HG03432 (cell line): ENCODE data around the gene GABBR2.
"Not testable (repeated sequence)": the region's sequence is repeated elsewhere in the genome, so short reads cannot be mapped to it uniquely, and the experiment has no call there.

Source experiments
- ATAC-seq: cut with Tn5 transposase; IDR thresholded peaks from one replicate; pipeline ENCODE4 v1.9.1; 2021; ENCODE audit warnings: mild to moderate bottlenecking, moderate library complexity; ENCODE audit not compliant: unreplicated experiment

GABBR2 gene

DNA sequence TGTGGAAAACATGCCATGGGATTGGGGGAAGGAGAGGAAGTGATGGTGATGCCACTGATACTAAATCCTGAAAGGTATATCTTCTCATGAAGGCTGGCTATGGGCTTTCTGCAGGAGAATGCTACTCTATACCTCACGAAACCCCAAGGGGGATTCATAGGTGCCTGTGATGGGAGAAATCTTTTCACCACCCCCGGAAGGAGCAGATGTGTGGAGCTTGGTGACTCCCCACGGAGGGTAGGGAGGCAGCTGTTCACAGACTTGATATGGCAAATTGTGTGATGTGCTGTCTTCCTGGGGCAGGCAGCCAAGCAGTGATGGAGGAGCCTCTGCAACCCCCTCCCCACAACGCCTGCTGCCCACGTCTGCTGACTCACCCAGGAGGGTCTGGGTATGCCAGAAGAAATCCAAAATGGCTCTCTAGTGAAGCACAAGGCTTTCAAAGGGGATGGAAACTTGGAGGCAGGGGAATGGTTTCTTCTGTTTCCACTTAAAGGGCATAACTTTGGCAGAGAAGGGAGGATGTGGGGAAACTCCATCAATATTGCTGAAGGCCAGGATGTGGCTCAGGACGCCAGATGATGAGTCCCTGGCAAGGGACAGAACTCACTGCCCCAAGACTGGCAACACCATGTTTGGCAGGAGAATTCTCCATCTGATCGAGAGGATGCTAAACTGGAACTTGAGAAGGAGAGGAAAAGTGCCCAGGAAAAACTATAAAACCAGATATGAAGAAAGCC, 188.3 kb downstream of the GABBR2 start:
- ATAC-seq, result no peak

DNA sequence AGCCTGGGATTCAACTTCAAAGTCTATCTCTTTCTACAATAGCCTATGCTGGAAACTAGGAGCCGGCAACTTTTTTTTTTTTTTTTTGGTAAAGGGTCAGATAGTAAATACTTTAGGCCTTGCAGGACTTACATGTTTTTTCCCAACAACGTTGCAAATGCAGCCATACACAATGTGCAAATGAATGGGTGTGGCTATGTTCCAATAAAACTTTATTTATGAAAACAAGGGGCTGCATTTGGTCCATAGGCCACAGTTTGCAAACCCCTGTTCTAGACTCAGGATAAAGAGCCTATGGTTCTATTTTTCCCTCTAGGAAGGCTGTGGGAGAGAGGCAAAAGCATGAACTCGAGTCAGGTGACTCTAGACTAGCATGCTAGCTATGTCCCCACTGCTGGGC, 189.1 kb downstream of the GABBR2 start:
- no peak for ATAC-seq

GRCh38 chr9:98518556-98518955, 190.2 kb downstream of the GABBR2 start:
- ATAC-seq, result no peak

DNA sequence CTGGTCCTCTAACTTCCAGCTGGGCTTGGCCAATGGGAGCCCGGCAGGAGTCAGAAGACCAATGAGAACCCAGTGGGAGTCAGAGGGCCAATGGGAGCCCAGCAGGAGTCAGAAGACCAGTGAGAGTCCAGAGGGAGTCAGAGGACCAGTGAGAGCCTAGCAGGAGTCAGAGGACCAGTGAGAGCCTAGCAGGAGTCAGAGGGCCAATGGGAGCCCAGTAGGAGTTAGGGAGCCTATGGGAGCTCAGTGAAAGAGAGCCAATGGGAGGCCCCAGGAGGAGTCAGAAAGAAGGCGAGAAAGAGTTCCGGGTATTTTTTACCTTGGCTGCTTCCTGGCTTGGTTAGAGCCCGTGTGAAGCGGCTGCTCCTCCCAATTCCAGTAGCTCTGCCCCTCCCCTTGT, 191.0 kb downstream of the GABBR2 start:
- no peak for ATAC-seq

- ATAC-seq, result no peak
Observed at GRCh38 chr9:98516897-98517503, 191.7 kb downstream of the GABBR2 start.

DNA sequence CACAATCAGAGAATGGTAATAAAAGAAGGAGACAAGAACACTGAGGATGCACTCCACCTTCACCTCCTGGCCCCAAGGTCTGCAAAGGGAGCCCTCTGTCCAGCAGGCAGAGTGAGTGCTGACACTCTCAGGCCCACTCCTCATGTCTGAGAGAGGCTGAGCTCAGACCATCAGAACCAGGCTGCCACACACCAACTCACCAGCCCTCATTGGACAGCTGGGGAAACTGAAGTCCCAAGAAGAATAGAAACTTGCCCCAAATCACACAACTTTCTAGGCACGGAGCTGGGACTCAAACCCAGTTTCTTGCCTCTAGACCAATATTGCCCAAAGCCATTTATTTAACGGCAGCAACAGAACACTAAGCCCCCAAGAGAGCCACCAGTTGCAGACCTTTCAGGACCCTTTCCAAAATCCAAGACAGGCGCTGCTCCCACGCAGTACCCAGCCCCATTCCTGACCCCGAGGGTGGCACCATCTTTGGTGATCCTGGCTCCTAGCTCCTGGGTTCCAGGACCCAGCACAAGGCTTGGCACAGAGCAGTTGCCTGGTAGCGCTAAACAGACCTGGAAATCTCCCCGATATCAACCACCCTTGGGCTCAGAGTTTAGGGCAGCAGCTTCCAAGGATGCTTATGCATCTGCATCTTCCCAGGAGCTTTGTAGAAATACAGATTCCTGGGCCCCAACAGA, 192.4 kb downstream of the GABBR2 start:
- ATAC-seq, result no peak

- no peak for ATAC-seq
Observed at GRCh38 chr9:98515506-98516204, 193.1 kb downstream of the GABBR2 start.

GRCh38 chr9:98514841-98515240, 193.9 kb downstream of the GABBR2 start:
- ATAC-seq, result no peak

GRCh38 chr9:98508217-98508919, 200.4 kb downstream of the GABBR2 start:
- ATAC-seq, result not testable (repeated sequence)

GRCh38 chr9:98506422-98507054, 202.2 kb downstream of the GABBR2 start:
- ATAC-seq, result no peak

- no peak for ATAC-seq
Observed at GRCh38 chr9:98504298-98505282, 204.1 kb downstream of the GABBR2 start.

DNA sequence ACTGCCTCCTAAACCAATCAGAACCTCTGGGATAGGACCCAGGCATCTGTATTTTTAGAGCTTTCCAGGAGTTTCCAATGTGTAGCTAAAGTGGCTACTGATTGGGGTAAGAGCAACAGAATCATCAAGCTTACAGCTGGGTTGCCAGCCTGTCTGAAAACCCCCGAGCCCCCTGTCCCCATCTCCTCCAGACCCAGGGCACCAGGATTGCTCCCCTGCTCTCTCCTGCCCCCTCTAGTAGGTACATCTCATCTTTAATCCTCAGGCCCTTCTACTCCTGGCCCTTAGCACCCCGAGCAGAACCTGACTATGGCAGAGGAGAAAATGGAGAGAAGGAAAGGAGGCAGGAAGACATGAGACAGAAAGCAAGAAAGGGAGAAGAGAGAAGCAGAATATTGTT, 204.9 kb downstream of the GABBR2 start:
- ATAC-seq, result no peak

GRCh38 chr9:98502976-98503325, 205.8 kb downstream of the GABBR2 start:
- no peak for ATAC-seq

DNA sequence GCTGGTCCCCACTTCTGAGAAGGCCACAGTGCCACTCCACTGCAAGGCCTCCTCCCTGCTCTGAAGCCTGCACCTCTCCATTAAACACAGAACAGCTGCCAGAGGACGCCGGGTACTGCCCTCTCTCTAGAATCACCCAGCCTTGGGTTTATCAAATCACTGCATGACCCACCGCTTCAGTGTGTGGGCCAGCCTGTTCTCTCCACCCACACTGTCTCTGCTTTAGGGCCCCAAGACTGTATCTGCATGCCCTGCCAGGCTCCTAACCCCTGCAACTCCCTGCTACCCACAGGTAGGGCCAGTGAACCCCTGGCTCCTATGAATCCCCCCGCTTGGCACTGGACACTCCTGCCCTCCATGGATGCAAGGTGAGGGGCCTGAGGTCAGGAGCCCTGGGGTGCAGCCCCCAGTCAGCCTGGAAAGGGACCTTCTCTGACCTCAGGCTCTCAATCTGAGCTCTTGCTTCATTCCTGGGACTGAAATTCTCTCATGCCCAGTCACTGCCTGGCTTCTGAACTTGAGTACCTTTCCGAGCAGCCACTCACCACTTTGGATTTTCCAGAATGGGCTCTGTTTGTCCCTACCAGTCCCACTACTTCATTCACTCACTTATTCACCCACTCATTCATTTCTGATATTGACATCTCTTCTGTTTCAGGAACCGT, 206.3 kb downstream of the GABBR2 start:
- no peak for ATAC-seq

GRCh38 chr9:98501819-98502218, 206.9 kb downstream of the GABBR2 start:
- no peak for ATAC-seq

GRCh38 chr9:98501259-98501658, 207.5 kb downstream of the GABBR2 start:
- not testable (repeated sequence) for ATAC-seq

DNA sequence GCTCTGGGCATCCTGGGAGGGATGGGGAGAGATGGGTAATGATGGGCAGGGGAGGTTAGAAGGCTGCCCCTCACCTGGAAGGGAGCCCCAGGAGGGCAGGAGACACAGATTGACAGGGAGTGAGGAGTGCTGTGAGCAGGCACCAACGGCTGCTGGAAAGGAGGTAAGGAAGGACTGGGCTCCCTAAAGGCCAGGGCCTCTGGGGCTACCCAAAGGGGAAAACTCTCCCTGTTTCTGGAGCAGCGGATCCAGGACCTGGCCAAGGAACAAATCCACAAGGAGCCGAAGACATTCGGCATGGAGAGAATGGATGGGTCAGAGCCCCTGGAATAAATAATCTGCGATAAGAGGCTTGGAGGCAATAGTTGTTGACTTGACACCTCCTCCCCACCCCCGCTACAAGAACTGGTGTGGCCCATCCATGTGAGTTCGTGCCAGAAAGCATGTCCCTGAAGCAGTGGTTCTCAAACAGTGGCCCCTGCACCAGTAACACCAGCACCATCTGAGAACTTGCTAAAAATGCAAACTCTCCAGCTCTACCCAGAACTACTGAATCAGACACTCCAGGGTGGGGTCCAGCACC, 208.3 kb downstream of the GABBR2 start:
- ATAC-seq, result no peak

GRCh38 chr9:98495530-98495929, 213.2 kb downstream of the GABBR2 start:
- ATAC-seq, result no peak
